Thyroid gland (tissue), 4 donors: Measurements from ENCODE around the gene CSTF3. TPM values are rescaled to one million over a fixed set of nuclear protein-coding genes. Genes with fewer than 3 reads are reported as not detected.

Source experiments
- DNase-seq, 2 donors: peaks; one replicate each; pipeline ENCODE4 v3.0.0-alpha.2; 2019
- H3K27ac ChIP-seq, 3 donors: fragments of 200-600 bp; sonication (generic); 1 replicate in 2 of 3; 2 replicates in 1 of 3; pipeline ENCODE4 v1.5.1; 2016 to 2019; ENCODE audit warnings: mild to moderate bottlenecking in 1 of 3, moderate library complexity in 1 of 3
- H3K27me3 ChIP-seq: fragments of 200-600 bp; sonication (generic); one replicate; pipeline ENCODE4 v1.5.1; 2019
- H3K36me3 ChIP-seq, 2 donors: fragments of 200-600 bp; sonication (generic); one replicate each; pipeline ENCODE4 v1.5.1; 2016 to 2019
- H3K4me1 ChIP-seq, 2 donors: fragments of 200-600 bp; sonication (generic); one replicate each; pipeline ENCODE4 v1.5.1; 2017 to 2019
- H3K4me3 ChIP-seq, 3 donors: fragments of 200-600 bp; sonication (generic); replicated peaks in 1 of 3; 1 replicate in 2 of 3; 2 replicates in 1 of 3; pipeline ENCODE4 v1.5.1; 2016; ENCODE audit warnings: mild to moderate bottlenecking in 1 of 3
- H3K9me3 ChIP-seq: fragments of 200-600 bp; sonication (generic); one replicate; pipeline ENCODE4 v1.5.1; 2017
- CTCF ChIP-seq, 6 experiments: fragments of 200-600 bp in 3 of 6; fragments of 450-650 bp in 3 of 6; sonication (generic) in 3 of 6; IDR thresholded peaks; one replicate each; pipeline ENCODE4 v1.5.1; 2016 to 2019; ENCODE audit warnings: antibody characterized with exemption in 6 of 6, mild to moderate bottlenecking in 2 of 6, inconsistent platforms in 1 of 6, moderate library complexity in 1 of 6
- POLR2A ChIP-seq, 2 donors: fragments of 450-650 bp; IDR thresholded peaks; one replicate each; pipeline ENCODE4 v1.6.1; 2017; ENCODE audit warnings: antibody characterized with exemption in 2 of 2, mild to moderate bottlenecking in 2 of 2, moderate library complexity in 1 of 2
- WGBS, 2 donors: methylation state at CpG; one replicate each; pipeline ENCODE4 v1.1.5; 2017; 5-methylcytosine and 5-hydroxymethylcytosine counted together
- intact Hi-C: fragments of 100-400 bp; cut with DNase I; formaldehyde crosslinking; loops from one replicate; pipeline ENCODE4 v1.15.1; 2023
- total RNA-seq, 4 donors: library from RNA; depleted of rRNA; stranded (reverse); fragments of >200 nt; gene quantifications; one replicate each; pipeline ENCODE4 v1.2.3, GENCODE V29; 2016

Gene CSTF3
- total RNA-seq, 4 donors from 2014 or later: 18.1 to 30.4 (median 26.2) TPM

DNA sequence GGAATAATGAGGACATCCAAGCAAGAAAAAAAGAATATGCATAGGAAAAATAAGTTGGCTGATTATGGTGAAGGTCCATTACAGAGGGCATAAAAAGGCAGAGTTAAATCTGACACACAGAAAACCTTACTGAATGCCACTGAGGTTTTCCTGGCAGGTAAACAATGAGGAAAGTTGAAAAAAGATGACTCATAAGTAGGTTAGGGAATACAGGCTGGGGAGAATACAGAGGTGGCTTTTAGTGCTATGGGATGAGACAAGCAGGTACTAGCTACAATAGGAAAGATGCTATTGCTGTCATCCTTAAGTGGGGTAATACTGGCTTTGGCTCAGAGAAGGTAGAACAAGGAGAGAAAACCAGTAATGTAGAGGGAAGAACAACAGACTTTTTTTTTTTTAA is 44.7 kb downstream of the CSTF3 start:
- Histone ChIP-seq H3K36me3 (no peaks in the 10 kb centered on the region), H3K4me3 (no peak overlapping the region), H3K27me3 (no peaks in the 10 kb centered on the region), H3K9me3 (no peaks in the 10 kb centered on the region), H3K4me1 (peaks cover 0 to 4% of the 10 kb centered on the region in 2 donors), H3K27ac (no peak overlapping the region)
- no peak for TF ChIP-seq CTCF (IDR thresholded peaks at IDR 0.05)
- TF ChIP-seq POLR2A (IDR thresholded peaks at IDR 0.05): no peak
- intact Hi-C loops: no loop called here
- no peak for DNase-seq

GRCh38 chr11:33110083-33110482 is 51.2 kb downstream of the CSTF3 start:
- Histone ChIP-seq H3K27ac (no peak overlapping the region), H3K4me3 (no peak overlapping the region), H3K4me1 (peaks cover 0 to 4% of the 10 kb centered on the region in 2 donors), H3K9me3 (no peaks in the 10 kb centered on the region), H3K36me3 (peaks cover 0 to under 1% of the 10 kb centered on the region in 2 donors), H3K27me3 (no peaks in the 10 kb centered on the region)
- TF ChIP-seq CTCF (IDR thresholded peaks at IDR 0.05): no peak
- no peak for TF ChIP-seq POLR2A (IDR thresholded peaks at IDR 0.05)
- intact Hi-C loops: no loop called here
- no peak for DNase-seq
- WGBS, 2 donors: 15 to 41% methylated on average over 1 of the region's 1 CpG

DNA sequence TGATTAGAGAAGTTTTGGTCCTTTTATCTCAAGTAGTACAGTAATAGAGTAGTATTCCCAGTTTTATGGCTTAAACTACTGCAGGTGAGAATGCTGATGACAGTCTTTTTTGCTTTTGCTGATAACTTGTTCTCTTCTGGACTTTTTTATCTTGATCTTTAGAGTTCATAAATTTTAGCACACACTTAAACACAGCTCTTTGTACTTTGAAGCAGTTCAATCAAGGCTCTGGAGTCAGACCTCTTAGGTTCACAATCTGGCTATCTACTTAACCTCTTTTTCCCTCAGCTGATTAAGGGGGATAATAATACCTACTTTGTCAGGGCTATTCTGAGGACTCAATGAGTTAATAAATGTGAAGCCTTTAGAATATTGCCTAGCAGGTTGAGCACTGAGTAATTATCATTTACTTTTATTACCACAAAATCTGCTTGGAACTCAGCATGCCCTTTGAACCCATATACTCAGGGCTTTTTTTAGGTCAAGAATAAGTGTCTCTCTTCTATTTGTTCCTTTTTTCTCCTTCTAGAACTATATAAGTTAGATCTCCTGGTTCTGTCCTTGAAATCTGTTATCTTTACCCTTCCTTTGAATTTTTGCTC is 51.9 kb downstream of the CSTF3 start:
- TF ChIP-seq POLR2A (IDR thresholded peaks at IDR 0.05) (no peak), CTCF (IDR thresholded peaks at IDR 0.05) (no peak)
- Histone ChIP-seq H3K27me3 (no peaks in the 10 kb centered on the region), H3K36me3 (peaks cover 0 to 7% of the 10 kb centered on the region in 2 donors), H3K9me3 (no peaks in the 10 kb centered on the region), H3K27ac (no peak overlapping the region), H3K4me3 (no peak overlapping the region), H3K4me1 (peaks cover 0 to 4% of the 10 kb centered on the region in 2 donors)
- DNase-seq: no peak
- intact Hi-C loops: no loop called here

- Histone ChIP-seq H3K36me3 (peaks cover 8 to 17% of the 10 kb centered on the region in 2 donors), H3K27ac (no peak overlapping the region)
Observed at GRCh38 chr11:33103836-33104235, 57.4 kb downstream of the CSTF3 start.

DNA sequence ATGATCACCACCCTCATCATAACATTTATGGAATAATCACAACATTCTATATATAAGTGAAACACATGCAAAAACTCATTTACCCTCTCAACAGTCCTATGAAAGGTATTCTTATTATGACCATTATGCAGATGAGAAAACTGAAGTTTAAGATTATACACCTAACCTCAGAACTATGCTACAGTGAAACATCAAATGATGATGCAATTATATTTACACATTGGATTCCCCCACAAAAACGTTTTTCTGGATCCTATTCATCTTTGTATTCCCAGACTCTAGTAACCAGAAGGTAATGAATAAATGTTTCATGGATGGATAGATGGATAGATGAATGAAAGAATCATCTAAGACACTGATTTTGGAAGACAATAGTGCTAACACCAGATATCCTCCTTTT is 67.1 kb downstream of the CSTF3 start:
- 69 to 74% methylated on average over 1 of the region's 1 CpG for WGBS, 2 donors
- no peak for TF ChIP-seq CTCF (IDR thresholded peaks at IDR 0.05)
- no peak for TF ChIP-seq POLR2A (IDR thresholded peaks at IDR 0.05)
- Histone ChIP-seq H3K27ac (no peak overlapping the region), H3K36me3 (peaks cover 0 to 12% of the 10 kb centered on the region in 2 donors), H3K27me3 (no peaks in the 10 kb centered on the region), H3K4me1 (peaks cover 0 to 7% of the 10 kb centered on the region in 2 donors), H3K4me3 (no peak overlapping the region), H3K9me3 (no peaks in the 10 kb centered on the region)
- intact Hi-C loops: no loop called here
- no peak for DNase-seq

More at GRCh38 chr11:33103836-33104235, 57.4 kb downstream of the CSTF3 start:
- no peaks in the 10 kb centered on the region for H3K27me3 ChIP-seq
- no peak for DNase-seq
- H3K4me1 ChIP-seq: no peaks in the 10 kb centered on the region
- intact Hi-C loops: no loop called here
- H3K9me3 ChIP-seq: no peaks in the 10 kb centered on the region
- TF ChIP-seq POLR2A (IDR thresholded peaks at IDR 0.05): no peak
- H3K4me3 ChIP-seq: no peak overlapping the region

DNA sequence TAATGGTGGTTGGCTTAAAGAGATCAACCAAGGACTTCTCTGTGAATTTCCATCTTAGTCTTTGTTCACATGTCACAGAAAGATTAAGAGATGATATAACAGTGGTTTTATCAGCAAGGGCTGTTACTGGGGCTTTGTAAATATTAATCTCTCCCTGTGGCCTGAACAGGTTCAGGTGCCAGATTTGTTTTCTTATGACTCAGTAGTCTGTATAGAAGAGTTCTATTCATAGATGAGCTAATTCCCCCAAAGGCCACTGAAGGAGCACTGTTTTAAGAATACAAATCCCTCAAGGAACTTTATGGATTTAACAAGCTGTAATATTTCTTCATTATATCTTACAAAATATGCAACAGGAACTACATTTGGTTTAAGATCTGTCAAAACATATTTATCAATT is 71.5 kb downstream of the CSTF3 start:
- no peak for DNase-seq
- TF ChIP-seq POLR2A (IDR thresholded peaks at IDR 0.05) (no peak), CTCF (IDR thresholded peaks at IDR 0.05) (no peak)
- Histone ChIP-seq H3K4me1 (no peaks in the 10 kb centered on the region), H3K27me3 (no peaks in the 10 kb centered on the region), H3K27ac (no peak overlapping the region), H3K36me3 (peaks cover 0 to 7% of the 10 kb centered on the region in 2 donors), H3K9me3 (no peaks in the 10 kb centered on the region), H3K4me3 (no peak overlapping the region)
- intact Hi-C loops: no loop called here
